GOT3 (cell line): Measurements from ENCODE around the gene ACAT2.
"Not testable (repeated sequence)": the region's sequence is repeated elsewhere in the genome, so short reads cannot be mapped to it uniquely, and the experiment has no call there.

Experiments used
- DNase-seq: peaks from one replicate; lab custom pipeline; 2025; ENCODE audit warnings: mixed read lengths; lab: John Stamatoyannopoulos, UW

Gene ACAT2

GRCh38 chr6:159761873-159762680 is at the start of gene ACAT2:
ACAT2 (plus strand) TSS chr6:159762045; CDS start chr6:159762088, 43 bp downstream.
- DNase-seq = peak; percentile 76

GRCh38 chr6:159712389-159712788 is 49.5 kb upstream of the ACAT2 start:
- DNase-seq = not testable (repeated sequence)

- DNase-seq = no peak
Observed at GRCh38 chr6:159713984-159714383, 47.9 kb upstream of the ACAT2 start.

- DNase-seq = no peak
Observed at GRCh38 chr6:159714404-159714803, 47.4 kb upstream of the ACAT2 start.

- no peak for DNase-seq
Observed at GRCh38 chr6:159715166-159715565, 46.7 kb upstream of the ACAT2 start.

GRCh38 chr6:159715605-159716004 is 46.2 kb upstream of the ACAT2 start:
- DNase-seq = no peak

- DNase-seq = peak; percentile 46
Observed at GRCh38 chr6:159716247-159717096, 45.4 kb upstream of the ACAT2 start.

- DNase-seq = no peak
Observed at GRCh38 chr6:159718634-159719033, 43.2 kb upstream of the ACAT2 start.

- DNase-seq = no peak
Observed at GRCh38 chr6:159719287-159719686, 42.6 kb upstream of the ACAT2 start.

- no peak for DNase-seq
Observed at GRCh38 chr6:159720708-159721107, 41.1 kb upstream of the ACAT2 start.

- not testable (repeated sequence) for DNase-seq
Observed at GRCh38 chr6:159721981-159722380, 39.9 kb upstream of the ACAT2 start.

GRCh38 chr6:159722655-159723054 is 39.2 kb upstream of the ACAT2 start:
- no peak for DNase-seq

GRCh38 chr6:159723259-159723658 is 38.6 kb upstream of the ACAT2 start:
- DNase-seq = no peak

- DNase-seq = no peak
Observed at GRCh38 chr6:159724778-159725177, 37.1 kb upstream of the ACAT2 start.

- DNase-seq = not testable (repeated sequence)
Observed at GRCh38 chr6:159725208-159725607, 36.6 kb upstream of the ACAT2 start.

GRCh38 chr6:159726255-159726917 is 35.5 kb upstream of the ACAT2 start:
- DNase-seq = peak; percentile 58

- peak; percentile 85 for DNase-seq
Observed at GRCh38 chr6:159726918-159727716, 34.7 kb upstream of the ACAT2 start, which contains the start of gene WTAP. WTAP (plus strand) TSS chr6:159727506; CDS start chr6:159736266, 8,760 bp downstream.

- DNase-seq = no peak
Observed at GRCh38 chr6:159727717-159728445, 34.0 kb upstream of the ACAT2 start.

- no peak for DNase-seq
Observed at GRCh38 chr6:159728531-159728964, 33.3 kb upstream of the ACAT2 start.

GRCh38 chr6:159729598-159730331 is 32.1 kb upstream of the ACAT2 start:
- no peak for DNase-seq
